SK-N-SH treated with all-trans-retinoic acid at 6 μM for 48 hours (cell line): ENCODE measurements around the gene DCLK2.

ENCODE experiments used
- ARNTL ChIP-seq: fragments of 450-650 bp; formaldehyde crosslinking; IDR thresholded peaks from 2 replicates; pipeline ENCODE4 v1.5.0; 2020; ENCODE audit warnings: low read depth, mild to moderate bottlenecking, moderate library complexity, borderline replicate concordance
- BACH2 ChIP-seq: fragments of 250-450 bp; sonication (Bioruptor Pico); IDR thresholded peaks from 2 replicates; pipeline ENCODE4 v1.9.0; 2021; ENCODE audit warnings: mild to moderate bottlenecking, borderline replicate concordance
- ESRRG ChIP-seq: fragments of 250-450 bp; sonication (Bioruptor Pico); IDR thresholded peaks from 2 replicates; pipeline ENCODE4 v1.6.1; 2021; ENCODE audit warnings: mild to moderate bottlenecking
- GLIS3 ChIP-seq: fragments of 250-450 bp; sonication (Bioruptor Pico); IDR thresholded peaks from 2 replicates; pipeline ENCODE4 v1.5.0; 2020; ENCODE audit warnings: mild to moderate bottlenecking, moderate library complexity
- ISL1 ChIP-seq: fragments of 250-450 bp; sonication (Bioruptor Pico); IDR thresholded peaks from 2 replicates; pipeline ENCODE4 v2.1.2; 2022; ENCODE audit warnings: mild to moderate bottlenecking, moderate library complexity
- PPARA ChIP-seq: fragments of 250-450 bp; sonication (Bioruptor Pico); IDR thresholded peaks from 2 replicates; pipeline ENCODE4 v1.5.0; 2020; ENCODE audit warnings: mild to moderate bottlenecking, borderline replicate concordance
- SNAI2 ChIP-seq: fragments of 250-450 bp; sonication (Bioruptor Pico); IDR thresholded peaks from 2 replicates; pipeline ENCODE4 v1.5.0; 2020; ENCODE audit warnings: mild to moderate bottlenecking, moderate library complexity
- TCF4 ChIP-seq: fragments of 250-450 bp; sonication (Bioruptor Pico); IDR thresholded peaks from 2 replicates; pipeline ENCODE4 v1.8.0; 2021; ENCODE audit warnings: mild to moderate bottlenecking, moderate library complexity, borderline replicate concordance
- ZC3H10 ChIP-seq: fragments of 250-450 bp; sonication (Bioruptor Pico); IDR thresholded peaks from 2 replicates; pipeline ENCODE4 v1.5.1; 2021; ENCODE audit warnings: mild to moderate bottlenecking, moderate library complexity
- ZFP3 ChIP-seq: fragments of 250-450 bp; sonication (Bioruptor Pico); IDR thresholded peaks from 2 replicates; pipeline ENCODE4 v1.5.0; 2020; ENCODE audit warnings: mild to moderate bottlenecking, moderate library complexity
- ZFP30 ChIP-seq: fragments of 450-650 bp; formaldehyde crosslinking; IDR thresholded peaks from 2 replicates; pipeline ENCODE4 v1.5.0; 2022; ENCODE audit warnings: mild to moderate bottlenecking, moderate library complexity
- ZNF70 ChIP-seq: fragments of 450-650 bp; formaldehyde crosslinking; IDR thresholded peaks from 2 replicates; pipeline ENCODE4 v1.5.0; 2020; ENCODE audit warnings: mild to moderate bottlenecking, moderate library complexity
- TF ChIP-seq, protein P1 (sequence below): fragments of 250-450 bp; sonication (Bioruptor Pico); IDR thresholded peaks from 2 replicates; pipeline ENCODE4 v1.8.0; 2021; ENCODE audit warnings: low read depth, mild to moderate bottlenecking, moderate library complexity, borderline replicate concordance

DNA sequence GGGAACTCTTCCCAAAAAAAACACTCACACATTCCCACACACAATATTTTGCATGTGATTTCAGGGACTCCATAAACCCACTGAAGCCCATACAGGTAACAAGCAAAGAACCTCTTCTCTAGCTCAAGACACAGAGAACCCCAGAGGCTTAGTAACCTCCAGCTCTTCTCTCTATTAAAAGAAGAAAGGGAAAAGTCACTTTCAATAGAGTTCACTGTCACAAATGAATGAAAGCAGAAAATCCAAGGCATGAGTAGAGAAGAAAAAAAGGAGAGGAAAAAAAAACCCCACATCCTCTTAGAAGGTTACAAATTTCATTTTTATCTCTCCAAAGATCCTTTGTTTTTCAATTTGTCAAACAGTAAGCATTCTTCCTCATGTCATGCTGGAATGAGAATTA lies 30.7 kb upstream of the DCLK2 start:
- no peak for TF ChIP-seq ZFP3 (CRISPR knock-in tag)
- no peak for TF ChIP-seq ZNF70 (CRISPR knock-in tag)
- no peak for TF ChIP-seq BACH2 (CRISPR knock-in tag)
- no peak for TF ChIP-seq ARNTL (CRISPR knock-in tag)
- no peak for TF ChIP-seq SNAI2 (CRISPR knock-in tag)
- TF ChIP-seq, protein P1, sequence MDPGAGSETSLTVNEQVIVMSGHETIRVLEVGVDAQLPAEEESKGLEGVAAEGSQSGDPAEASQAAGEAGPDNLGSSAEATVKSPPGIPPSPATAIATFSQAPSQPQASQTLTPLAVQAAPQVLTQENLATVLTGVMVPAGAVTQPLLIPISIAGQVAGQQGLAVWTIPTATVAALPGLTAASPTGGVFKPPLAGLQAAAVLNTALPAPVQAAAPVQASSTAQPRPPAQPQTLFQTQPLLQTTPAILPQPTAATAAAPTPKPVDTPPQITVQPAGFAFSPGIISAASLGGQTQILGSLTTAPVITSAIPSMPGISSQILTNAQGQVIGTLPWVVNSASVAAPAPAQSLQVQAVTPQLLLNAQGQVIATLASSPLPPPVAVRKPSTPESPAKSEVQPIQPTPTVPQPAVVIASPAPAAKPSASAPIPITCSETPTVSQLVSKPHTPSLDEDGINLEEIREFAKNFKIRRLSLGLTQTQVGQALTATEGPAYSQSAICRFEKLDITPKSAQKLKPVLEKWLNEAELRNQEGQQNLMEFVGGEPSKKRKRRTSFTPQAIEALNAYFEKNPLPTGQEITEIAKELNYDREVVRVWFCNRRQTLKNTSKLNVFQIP (CRISPR knock-in tag): no peak
- TF ChIP-seq ZC3H10 (CRISPR knock-in tag): no peak
- TF ChIP-seq GLIS3: no peak
- TF ChIP-seq ISL1 (CRISPR knock-in tag): no peak
- TF ChIP-seq PPARA (CRISPR knock-in tag): no peak
- no peak for TF ChIP-seq TCF4 (CRISPR knock-in tag)
- TF ChIP-seq ZFP30: no peak
- no peak for TF ChIP-seq ESRRG (CRISPR knock-in tag)
